Tibial artery (tissue), 4 donors: ENCODE data around the gene ZNF839.

ENCODE experiments used
- DNase-seq, 2 donors: peaks; one replicate each; pipeline ENCODE4 v3.0.0-alpha.2; 2019
- H3K27ac ChIP-seq, 2 donors: fragments of 200-600 bp; sonication (generic) in 1 of 2; 1 replicate in 1 of 2; 2 replicates in 1 of 2; pipeline ENCODE4 v1.5.1; 2018 to 2019; ENCODE audit warnings: mild to moderate bottlenecking in 1 of 2
- H3K27me3 ChIP-seq, 2 donors: fragments of 200-600 bp; sonication (generic) in 1 of 2; one replicate each; pipeline versions ENCODE4 v1.5.1 to v1.6.0; 2016 to 2019
- H3K36me3 ChIP-seq, 3 donors: fragments of 200-600 bp; sonication (generic) in 2 of 3; one replicate each; pipeline ENCODE4 v1.5.1; 2016 to 2019; ENCODE audit warnings: mild to moderate bottlenecking in 2 of 3
- H3K4me1 ChIP-seq, 4 donors: fragments of 200-600 bp; sonication (generic) in 2 of 4; 1 replicate in 3 of 4; 2 replicates in 1 of 4; pipeline ENCODE4 v1.5.1; 2016 to 2019
- H3K4me3 ChIP-seq, 2 donors: fragments of 200-600 bp; sonication (generic) in 1 of 2; 1 replicate in 1 of 2; 2 replicates in 1 of 2; pipeline ENCODE4 v1.5.1; 2018 to 2019; ENCODE audit warnings: mild to moderate bottlenecking in 2 of 2
- H3K9me3 ChIP-seq, 3 donors: fragments of 200-600 bp; sonication (generic) in 1 of 3; one replicate each; pipeline ENCODE4 v1.5.1; 2016 to 2019
- CTCF ChIP-seq, 2 experiments: fragments of 200-600 bp in 1 of 2; fragments of 450-650 bp in 1 of 2; IDR thresholded peaks; one replicate each; pipeline ENCODE4 v1.5.1; 2017 to 2019; ENCODE audit warnings: antibody characterized with exemption in 2 of 2, mild to moderate bottlenecking in 1 of 2, moderate library complexity in 1 of 2
- intact Hi-C: fragments of 100-400 bp; cut with DNase I; formaldehyde crosslinking; loops from one replicate; pipeline ENCODE4 v1.15.0; 2023; ENCODE audit warnings: low total_unique reads

Gene ZNF839

GRCh38 chr14:102375119-102375518, 55.6 kb downstream of the ZNF839 start:
- Histone ChIP-seq H3K36me3 (peaks cover 16 to 34% (median 34%) of the 10 kb centered on the region in 3 donors), H3K27ac (no peak overlapping the region), H3K27me3 (no peaks in the 10 kb centered on the region), H3K4me1 (peaks cover 0 to 7% (median 0%) of the 10 kb centered on the region in 4 donors), H3K4me3 (no peak overlapping the region), H3K9me3 (no peaks in the 10 kb centered on the region)
- intact Hi-C loops = no loop called here
- DNase-seq = no peak
- no peak for TF ChIP-seq CTCF (IDR thresholded peaks at IDR 0.05)

GRCh38 chr14:102377696-102378095, 58.1 kb downstream of the ZNF839 start:
- Histone ChIP-seq H3K9me3 (no peaks in the 10 kb centered on the region), H3K27me3 (no peaks in the 10 kb centered on the region), H3K36me3 (peaks cover 21 to 41% (median 34%) of the 10 kb centered on the region in 3 donors), H3K27ac (no peak overlapping the region), H3K4me1 (no peaks in the 10 kb centered on the region), H3K4me3 (no peak overlapping the region)
- DNase-seq = no peak
- intact Hi-C loops = no loop called here
- no peak for TF ChIP-seq CTCF (IDR thresholded peaks at IDR 0.05)

GRCh38 chr14:102378830-102379229, 59.3 kb downstream of the ZNF839 start:
- no peak overlapping the region for H3K27ac ChIP-seq
- no peak overlapping the region for H3K4me3 ChIP-seq
- no peaks in the 10 kb centered on the region for H3K27me3 ChIP-seq
- DNase-seq = no peak
- H3K9me3 ChIP-seq = no peaks in the 10 kb centered on the region
- H3K36me3 ChIP-seq = peaks cover 21 to 42% (median 34%) of the 10 kb centered on the region in 3 donors
- no peak for TF ChIP-seq CTCF (IDR thresholded peaks at IDR 0.05)
- intact Hi-C loops = no loop called here
- H3K4me1 ChIP-seq = no peaks in the 10 kb centered on the region

GRCh38 chr14:102387086-102387485, 67.5 kb downstream of the ZNF839 start:
- no peak for TF ChIP-seq CTCF (IDR thresholded peaks at IDR 0.05)
- H3K27ac ChIP-seq = no peak overlapping the region
- H3K27me3 ChIP-seq = no peaks in the 10 kb centered on the region

GRCh38 chr14:102389246-102389645, 69.7 kb downstream of the ZNF839 start:
- Histone ChIP-seq H3K36me3 (peaks cover 3 to 20% (median 12%) of the 10 kb centered on the region in 3 donors), H3K4me3 (no peak overlapping the region), H3K4me1 (no peaks in the 10 kb centered on the region), H3K9me3 (no peaks in the 10 kb centered on the region), H3K27ac (no peak overlapping the region), H3K27me3 (no peaks in the 10 kb centered on the region)
- TF ChIP-seq CTCF (IDR thresholded peaks at IDR 0.05) = no peak
- no peak for DNase-seq
- intact Hi-C loops = no loop called here

More at GRCh38 chr14:102387086-102387485, 67.5 kb downstream of the ZNF839 start:
- no peaks in the 10 kb centered on the region for H3K4me1 ChIP-seq
- intact Hi-C loops = no loop called here
- DNase-seq = no peak
- peaks cover 3 to 25% (median 12%) of the 10 kb centered on the region in 3 donors for H3K36me3 ChIP-seq
- H3K4me3 ChIP-seq = no peak overlapping the region
- H3K9me3 ChIP-seq = no peaks in the 10 kb centered on the region
